ENCODE results near the gene PIBF1.

- no peak for TF ChIP-seq CTCF (IDR thresholded peaks at IDR 0.05)
- TF ChIP-seq POLR2A (IDR thresholded peaks at IDR 0.05), result no peak
- no peak for TF ChIP-seq POLR2AphosphoS5 (IDR thresholded peaks at IDR 0.05)
These were observed 784 bp downstream of the PIBF1 start for GRCh38 chr13:72782717-72783116.
